Trophoblast cell (in vitro differentiated cells and primary cell): ENCODE data around the gene TRAPPC4.

ENCODE experiments used
- DNase-seq, 2 donors: peaks; one replicate each; pipeline ENCODE4 v3.0.0-alpha.2; 2016
- H2AFZ ChIP-seq: 2 replicates; pipeline ENCODE4 v1.6.1; 2013; ENCODE audit warnings: low read length, moderate library complexity, mild to moderate bottlenecking; ENCODE audit not compliant: insufficient read depth, poor library complexity
- H2AK5ac ChIP-seq: 2 replicates; pipeline ENCODE4 v1.6.1; 2013; ENCODE audit warnings: mild to moderate bottlenecking, low read length
- H2BK120ac ChIP-seq: 2 replicates; pipeline ENCODE4 v1.6.1; 2013; ENCODE audit warnings: low read length, mild to moderate bottlenecking, moderate library complexity; ENCODE audit not compliant: insufficient read depth, poor library complexity
- H2BK12ac ChIP-seq: 2 replicates; pipeline ENCODE4 v1.6.1; 2013; ENCODE audit warnings: mild to moderate bottlenecking, low read length, moderate library complexity
- H2BK5ac ChIP-seq: 2 replicates; pipeline ENCODE4 v1.6.1; 2013; ENCODE audit warnings: low read length, low read depth, moderate library complexity, mild to moderate bottlenecking; ENCODE audit not compliant: poor library complexity
- H3K14ac ChIP-seq: 2 replicates; pipeline ENCODE4 v1.6.1; 2013; ENCODE audit warnings: mild to moderate bottlenecking, low read length
- H3K18ac ChIP-seq: 2 replicates; pipeline ENCODE4 v1.6.1; 2013; ENCODE audit warnings: mild to moderate bottlenecking, low read length
- H3K23ac ChIP-seq: 2 replicates; pipeline ENCODE4 v1.6.1; 2013; ENCODE audit warnings: low read length
- H3K27ac ChIP-seq: 2 replicates; pipeline ENCODE4 v1.5.1; 2013; ENCODE audit warnings: low read depth, mild to moderate bottlenecking, inconsistent platforms, low read length, moderate library complexity
- H3K27me3 ChIP-seq: 2 replicates; pipeline ENCODE4 v1.6.1; 2013; ENCODE audit warnings: inconsistent platforms, mild to moderate bottlenecking, low read length, moderate library complexity; ENCODE audit not compliant: insufficient read depth
- H3K36me3 ChIP-seq, 2 experiments: 1 replicate in 1 of 2; 2 replicates in 1 of 2; pipeline ENCODE4 v1.6.1; 2013; ENCODE audit warnings: low read length in 2 of 2, mild to moderate bottlenecking in 2 of 2, moderate library complexity in 1 of 2; ENCODE audit not compliant: insufficient read depth in 2 of 2, control insufficient read depth in 1 of 2
- H3K4ac ChIP-seq: 2 replicates; pipeline ENCODE4 v1.6.1; 2013; ENCODE audit warnings: low read depth, mild to moderate bottlenecking, low read length, moderate library complexity
- H3K4me1 ChIP-seq, 2 experiments: 1 replicate in 1 of 2; 2 replicates in 1 of 2; pipeline ENCODE4 v1.6.1; 2013; ENCODE audit warnings: low read length in 2 of 2, mild to moderate bottlenecking in 2 of 2, moderate library complexity in 1 of 2; ENCODE audit not compliant: insufficient read depth in 2 of 2, control insufficient read depth in 1 of 2
- H3K4me2 ChIP-seq: 2 replicates; pipeline ENCODE4 v1.6.1; 2013; ENCODE audit warnings: inconsistent platforms, mild to moderate bottlenecking, low read length, moderate library complexity
- H3K4me3 ChIP-seq: 2 replicates; pipeline ENCODE4 v1.5.1; 2013; ENCODE audit warnings: mild to moderate bottlenecking, low read depth, low read length, inconsistent platforms
- H3K79me1 ChIP-seq: one replicate; pipeline ENCODE4 v1.6.1; 2013; ENCODE audit warnings: low read length
- H3K79me2 ChIP-seq: 2 replicates; pipeline ENCODE4 v1.6.1; 2013; ENCODE audit warnings: low read length, mild to moderate bottlenecking; ENCODE audit not compliant: control insufficient read depth, insufficient read depth, poor library complexity
- H3K9ac ChIP-seq: 2 replicates; pipeline ENCODE4 v1.6.1; 2013; ENCODE audit warnings: mild to moderate bottlenecking, low read length
- H3K9me3 ChIP-seq: 2 replicates; pipeline ENCODE4 v1.6.1; 2013; ENCODE audit warnings: low read depth, mild to moderate bottlenecking, control low read depth, inconsistent platforms, low read length; ENCODE audit not compliant: insufficient read depth
- H4K12ac ChIP-seq: 2 replicates; pipeline ENCODE4 v1.6.1; 2013; ENCODE audit warnings: low read depth, mild to moderate bottlenecking, low read length, moderate library complexity
- H4K8ac ChIP-seq: 2 replicates; pipeline ENCODE4 v1.6.1; 2013; ENCODE audit warnings: low read depth, mild to moderate bottlenecking, low read length, moderate library complexity
- H4K91ac ChIP-seq: one replicate; pipeline ENCODE4 v1.6.1; 2013; ENCODE audit warnings: low read depth, mild to moderate bottlenecking, low read length, moderate library complexity
- WGBS: extraction: QIAGEN DNeasy Blood & Tissue Kit; methylation state at CpG from one replicate; pipeline ENCODE4 v1.1.7; 2013; ENCODE audit warnings: missing lambda C conversion rate; ENCODE audit not compliant: insufficient read length, insufficient coverage; ENCODE audit errors: extremely low coverage; 5-methylcytosine and 5-hydroxymethylcytosine counted together

Gene TRAPPC4

GRCh38 chr11:119006656-119007055, 11.9 kb upstream of the TRAPPC4 start:
- H3K4me1 ChIP-seq, result no peaks in the 10 kb centered on the region
- H2BK12ac ChIP-seq, result no peak overlapping the region
- peaks cover 53 to 60% of the 10 kb centered on the region in 2 experiments for H3K36me3 ChIP-seq
- H2AFZ ChIP-seq, result no peak overlapping the region
- no peak overlapping the region for H4K8ac ChIP-seq
- no peak overlapping the region for H3K14ac ChIP-seq
- WGBS, result no CpG with 5 or more reads among the region's 4 CpGs
- no peak overlapping the region for H2BK120ac ChIP-seq
- no peak overlapping the region for H3K23ac ChIP-seq
- no peaks in the 10 kb centered on the region for H3K9me3 ChIP-seq
- no peak for DNase-seq
- no peak overlapping the region for H3K4ac ChIP-seq
- no peaks in the 10 kb centered on the region for H3K79me1 ChIP-seq
- H2BK5ac ChIP-seq, result no peak overlapping the region
- H2AK5ac ChIP-seq, result no peak overlapping the region
- no peak overlapping the region for H3K27ac ChIP-seq
- H3K79me2 ChIP-seq, result no peaks in the 10 kb centered on the region
- no peak overlapping the region for H4K91ac ChIP-seq
- no peak overlapping the region for H3K4me2 ChIP-seq
- H3K27me3 ChIP-seq, result no peaks in the 10 kb centered on the region
- no peak overlapping the region for H3K18ac ChIP-seq
- H3K4me3 ChIP-seq, result no peak overlapping the region
- H3K9ac ChIP-seq, result no peak overlapping the region
- no peak overlapping the region for H4K12ac ChIP-seq

- H3K18ac ChIP-seq, result no peak overlapping the region
- no peak overlapping the region for H4K8ac ChIP-seq
- H3K27ac ChIP-seq, result no peak overlapping the region
- no peak overlapping the region for H3K4ac ChIP-seq
- H3K36me3 ChIP-seq, result peaks cover 44 to 68% of the 10 kb centered on the region in 2 experiments
- H2BK120ac ChIP-seq, result no peak overlapping the region
- no peaks in the 10 kb centered on the region for H3K79me2 ChIP-seq
- H2AFZ ChIP-seq, result no peak overlapping the region
- no peak overlapping the region for H3K4me3 ChIP-seq
- H2BK5ac ChIP-seq, result no peak overlapping the region
- H3K4me1 ChIP-seq, result no peaks in the 10 kb centered on the region
- H3K14ac ChIP-seq, result no peak overlapping the region
- no peak overlapping the region for H3K4me2 ChIP-seq
- H2BK12ac ChIP-seq, result no peak overlapping the region
- H4K91ac ChIP-seq, result no peak overlapping the region
- H3K23ac ChIP-seq, result no peak overlapping the region
- no peak overlapping the region for H2AK5ac ChIP-seq
- no peak overlapping the region for H4K12ac ChIP-seq
- H3K79me1 ChIP-seq, result no peaks in the 10 kb centered on the region
- H3K27me3 ChIP-seq, result no peaks in the 10 kb centered on the region
- no CpG with 5 or more reads among the region's 6 CpGs for WGBS
- no peak for DNase-seq
- H3K9me3 ChIP-seq, result peaks cover 1% of the 10 kb centered on the region
- no peak overlapping the region for H3K9ac ChIP-seq
Measured at GRCh38 chr11:119011476-119012053, 7.0 kb upstream of the TRAPPC4 start.

- H3K79me2 ChIP-seq, result peaks cover 5% of the 10 kb centered on the region
- no CpG with 5 or more reads among the region's 3 CpGs for WGBS
- no peaks in the 10 kb centered on the region for H3K27me3 ChIP-seq
- H4K8ac ChIP-seq, result no peak overlapping the region
- H3K27ac ChIP-seq, result no peak overlapping the region
- H4K91ac ChIP-seq, result no peak overlapping the region
- H3K18ac ChIP-seq, result no peak overlapping the region
- no peak overlapping the region for H2AFZ ChIP-seq
- H2BK12ac ChIP-seq, result no peak overlapping the region
- peaks cover 2% of the 10 kb centered on the region for H3K9me3 ChIP-seq
- H3K4me2 ChIP-seq, result no peak overlapping the region
- no peaks in the 10 kb centered on the region for H3K79me1 ChIP-seq
- H2BK5ac ChIP-seq, result no peak overlapping the region
- H3K9ac ChIP-seq, result no peak overlapping the region
- DNase-seq, result no peak
- no peak overlapping the region for H2BK120ac ChIP-seq
- H2AK5ac ChIP-seq, result no peak overlapping the region
- H3K4me3 ChIP-seq, result no peak overlapping the region
- H4K12ac ChIP-seq, result no peak overlapping the region
- peaks cover 38 to 60% of the 10 kb centered on the region in 2 experiments for H3K36me3 ChIP-seq
- H3K4me1 ChIP-seq, result no peaks in the 10 kb centered on the region
- H3K23ac ChIP-seq, result peak overlapping the region; percentile 15
- no peak overlapping the region for H3K4ac ChIP-seq
- no peak overlapping the region for H3K14ac ChIP-seq
Measured at GRCh38 chr11:119012629-119013170, 5.9 kb upstream of the TRAPPC4 start.

- H4K91ac ChIP-seq, result no peak overlapping the region
- H3K18ac ChIP-seq, result no peak overlapping the region
- H3K4me3 ChIP-seq, result no peak overlapping the region
- no peak overlapping the region for H3K4me2 ChIP-seq
- H3K27me3 ChIP-seq, result no peaks in the 10 kb centered on the region
- peaks cover 32 to 56% of the 10 kb centered on the region in 2 experiments for H3K36me3 ChIP-seq
- no peak overlapping the region for H2AFZ ChIP-seq
- peaks cover 2% of the 10 kb centered on the region for H3K9me3 ChIP-seq
- H3K14ac ChIP-seq, result no peak overlapping the region
- no peak overlapping the region for H4K12ac ChIP-seq
- no peak overlapping the region for H3K23ac ChIP-seq
- no peak overlapping the region for H2BK12ac ChIP-seq
- H3K9ac ChIP-seq, result no peak overlapping the region
- no peak overlapping the region for H2AK5ac ChIP-seq
- H3K79me2 ChIP-seq, result peaks cover 11% of the 10 kb centered on the region
- H3K79me1 ChIP-seq, result peaks cover 8% of the 10 kb centered on the region
- H3K4me1 ChIP-seq, result peaks cover 0 to 2% of the 10 kb centered on the region in 2 experiments
- no peak overlapping the region for H4K8ac ChIP-seq
- H3K27ac ChIP-seq, result no peak overlapping the region
- WGBS, result no CpG with 5 or more reads among the region's 17 CpGs
- H2BK120ac ChIP-seq, result no peak overlapping the region
- H2BK5ac ChIP-seq, result no peak overlapping the region
- peak in 1 of 2 donors; percentile 6 for DNase-seq
- H3K4ac ChIP-seq, result no peak overlapping the region
Measured at GRCh38 chr11:119014209-119014924, 4.2 kb upstream of the TRAPPC4 start.
